SU-DHL-6 (cell line): Measurements from ENCODE around the gene ZNF609.

ENCODE experiments used
- EZH2phosphoT487 ChIP-seq: fragments of 200-600 bp; sonication (generic), shearing (Covaris generic); conservative IDR thresholded peaks from 2 replicates; pipeline ENCODE4 v1.6.1; 2018; ENCODE audit warnings: mild to moderate bottlenecking, antibody characterized with exemption, low read length, moderate library complexity, mixed read lengths
- TF ChIP-seq, protein P1 (sequence below): fragments of 200-600 bp; sonication (generic); IDR thresholded peaks from one replicate; pipeline ENCODE4 v1.5.1; 2017; ENCODE audit warnings: antibody characterized with exemption, mild to moderate bottlenecking, low read length, moderate library complexity; ENCODE audit not compliant: insufficient read depth, poor library complexity, severe bottlenecking

DNA sequence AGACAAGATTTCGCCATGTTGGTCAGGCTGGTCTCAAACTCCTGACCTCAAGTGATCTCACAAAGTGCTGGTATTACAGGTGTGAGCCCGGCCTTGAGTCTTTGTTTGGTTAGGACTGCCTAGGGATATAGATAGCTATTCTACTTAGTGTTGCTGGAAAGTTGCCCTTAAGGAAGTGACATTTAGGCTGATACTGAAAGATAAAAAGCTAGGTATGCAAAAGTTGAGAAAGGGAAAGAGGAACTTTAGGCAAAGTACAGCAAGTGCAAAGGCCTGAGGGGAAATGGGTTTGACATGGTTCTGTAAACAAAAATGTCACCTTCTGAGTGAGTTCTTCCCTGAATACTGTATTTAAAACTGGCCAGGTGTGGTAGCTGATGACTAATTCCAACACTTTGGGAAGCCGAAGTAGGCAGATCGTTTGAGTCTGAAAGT is 111.5 kb downstream of the ZNF609 start:
- TF ChIP-seq, protein P1, sequence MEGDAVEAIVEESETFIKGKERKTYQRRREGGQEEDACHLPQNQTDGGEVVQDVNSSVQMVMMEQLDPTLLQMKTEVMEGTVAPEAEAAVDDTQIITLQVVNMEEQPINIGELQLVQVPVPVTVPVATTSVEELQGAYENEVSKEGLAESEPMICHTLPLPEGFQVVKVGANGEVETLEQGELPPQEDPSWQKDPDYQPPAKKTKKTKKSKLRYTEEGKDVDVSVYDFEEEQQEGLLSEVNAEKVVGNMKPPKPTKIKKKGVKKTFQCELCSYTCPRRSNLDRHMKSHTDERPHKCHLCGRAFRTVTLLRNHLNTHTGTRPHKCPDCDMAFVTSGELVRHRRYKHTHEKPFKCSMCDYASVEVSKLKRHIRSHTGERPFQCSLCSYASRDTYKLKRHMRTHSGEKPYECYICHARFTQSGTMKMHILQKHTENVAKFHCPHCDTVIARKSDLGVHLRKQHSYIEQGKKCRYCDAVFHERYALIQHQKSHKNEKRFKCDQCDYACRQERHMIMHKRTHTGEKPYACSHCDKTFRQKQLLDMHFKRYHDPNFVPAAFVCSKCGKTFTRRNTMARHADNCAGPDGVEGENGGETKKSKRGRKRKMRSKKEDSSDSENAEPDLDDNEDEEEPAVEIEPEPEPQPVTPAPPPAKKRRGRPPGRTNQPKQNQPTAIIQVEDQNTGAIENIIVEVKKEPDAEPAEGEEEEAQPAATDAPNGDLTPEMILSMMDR, result no peak
- TF ChIP-seq EZH2phosphoT487, result no peak
